HEK293 (cell line): Measurements from ENCODE around the gene PLEKHA6.

Experiments
- GLI4 ChIP-seq: fragments of 450-650 bp; formaldehyde crosslinking; IDR thresholded peaks from 2 replicates; pipeline ENCODE4 v1.5.1; 2016; ENCODE audit warnings: missing biosample characterization, missing genetic modification characterization
- MYNN ChIP-seq: fragments of 450-650 bp; formaldehyde crosslinking; IDR thresholded peaks from 2 replicates; pipeline ENCODE4 v1.5.1; 2016; ENCODE audit warnings: missing biosample characterization, missing genetic modification characterization, borderline replicate concordance
- RBAK ChIP-seq: fragments of 450-650 bp; formaldehyde crosslinking; IDR thresholded peaks from 2 replicates; pipeline ENCODE4 v1.5.1; 2016; ENCODE audit warnings: missing biosample characterization, missing genetic modification characterization
- SALL2 ChIP-seq: fragments of 450-650 bp; formaldehyde crosslinking; IDR thresholded peaks from 2 replicates; pipeline ENCODE4 v1.5.0; 2017; ENCODE audit warnings: missing biosample characterization, mild to moderate bottlenecking, missing genetic modification characterization, borderline replicate concordance
- ZNF133 ChIP-seq: fragments of 450-650 bp; formaldehyde crosslinking; IDR thresholded peaks from 2 replicates; pipeline ENCODE4 v1.5.1; 2016; ENCODE audit warnings: missing biosample characterization, missing genetic modification characterization
- ZNF174 ChIP-seq: fragments of 450-650 bp; formaldehyde crosslinking; IDR thresholded peaks from 2 replicates; pipeline ENCODE4 v1.5.0; 2017; ENCODE audit warnings: missing biosample characterization, mild to moderate bottlenecking, missing genetic modification characterization
- ZNF221 ChIP-seq: fragments of 450-650 bp; formaldehyde crosslinking; IDR thresholded peaks from 2 replicates; pipeline ENCODE4 v1.5.1; 2017; ENCODE audit warnings: missing biosample characterization, missing genetic modification characterization, borderline replicate concordance
- ZNF366 ChIP-seq: fragments of 450-650 bp; formaldehyde crosslinking; conservative IDR thresholded peaks from 2 replicates; pipeline ENCODE4 v1.5.1; 2016; ENCODE audit warnings: missing biosample characterization, missing genetic modification characterization
- ZNF423 ChIP-seq: fragments of 450-650 bp; formaldehyde crosslinking; IDR thresholded peaks from 2 replicates; pipeline ENCODE4 v1.5.1; 2016; ENCODE audit warnings: missing biosample characterization, missing genetic modification characterization
- ZNF629 ChIP-seq: fragments of 450-650 bp; formaldehyde crosslinking; IDR thresholded peaks from 2 replicates; pipeline ENCODE4 v1.5.1; 2017; ENCODE audit warnings: missing biosample characterization, missing genetic modification characterization
- ZNF670 ChIP-seq: fragments of 450-650 bp; formaldehyde crosslinking; IDR thresholded peaks from 2 replicates; pipeline ENCODE4 v1.5.1; 2016; ENCODE audit warnings: missing biosample characterization, missing genetic modification characterization, low read depth
- ZSCAN30 ChIP-seq: fragments of 450-650 bp; IDR thresholded peaks from 2 replicates; pipeline ENCODE4 v1.5.1; 2018; ENCODE audit warnings: missing biosample characterization, mild to moderate bottlenecking, missing genetic modification characterization, moderate library complexity
- TF ChIP-seq, protein P1 (sequence below): fragments of 450-650 bp; formaldehyde crosslinking; IDR thresholded peaks from 2 replicates; pipeline ENCODE4 v1.5.1; 2016; ENCODE audit warnings: missing biosample characterization, missing genetic modification characterization

DNA sequence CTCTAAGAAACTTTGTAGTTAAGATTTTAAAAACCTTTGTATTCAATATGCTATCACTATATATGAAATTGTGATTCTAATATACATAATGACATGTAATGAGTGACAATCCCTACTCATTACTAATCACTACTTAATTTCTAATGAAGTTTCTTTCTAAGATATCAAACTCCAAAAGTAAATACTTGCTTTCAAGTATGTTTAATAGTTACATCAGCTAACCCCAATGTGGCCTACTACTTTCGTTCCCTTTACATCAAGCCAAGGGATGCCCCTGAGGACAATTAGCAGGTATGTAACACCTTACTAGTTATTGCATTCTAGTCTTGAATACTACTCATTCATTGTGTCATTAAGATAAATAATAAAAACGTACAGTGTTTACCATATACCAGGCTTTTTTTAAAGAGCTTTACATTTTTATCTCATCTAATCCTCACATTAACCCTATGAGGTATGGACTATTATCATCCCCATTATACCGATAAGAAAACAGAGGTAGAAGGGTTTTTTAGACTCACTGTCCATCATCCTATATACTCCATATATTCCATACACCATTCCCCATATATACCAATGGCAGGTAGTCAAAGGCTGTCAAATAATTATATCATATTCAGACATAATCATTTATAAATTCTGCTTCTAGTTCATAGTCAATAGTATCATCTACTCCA is 47.7 kb upstream of the PLEKHA6 start:
- TF ChIP-seq ZNF423 (tag by site-specific recombination) (no peak), ZNF670 (tag by site-specific recombination) (no peak), MYNN (tag by site-specific recombination) (no peak), ZNF221 (tag by site-specific recombination) (no peak), ZNF366 (tag by site-specific recombination) (no peak), SALL2 (no peak), ZNF174 (tag by site-specific recombination) (no peak), ZNF629 (tag by site-specific recombination) (no peak), GLI4 (tag by site-specific recombination) (no peak), ZSCAN30 (0 out of 2 replicates have a peak, but pooled peaks have one; percentile 18), ZNF133 (tag by site-specific recombination) (no peak), RBAK (tag by site-specific recombination) (no peak)
- TF ChIP-seq, protein P1, sequence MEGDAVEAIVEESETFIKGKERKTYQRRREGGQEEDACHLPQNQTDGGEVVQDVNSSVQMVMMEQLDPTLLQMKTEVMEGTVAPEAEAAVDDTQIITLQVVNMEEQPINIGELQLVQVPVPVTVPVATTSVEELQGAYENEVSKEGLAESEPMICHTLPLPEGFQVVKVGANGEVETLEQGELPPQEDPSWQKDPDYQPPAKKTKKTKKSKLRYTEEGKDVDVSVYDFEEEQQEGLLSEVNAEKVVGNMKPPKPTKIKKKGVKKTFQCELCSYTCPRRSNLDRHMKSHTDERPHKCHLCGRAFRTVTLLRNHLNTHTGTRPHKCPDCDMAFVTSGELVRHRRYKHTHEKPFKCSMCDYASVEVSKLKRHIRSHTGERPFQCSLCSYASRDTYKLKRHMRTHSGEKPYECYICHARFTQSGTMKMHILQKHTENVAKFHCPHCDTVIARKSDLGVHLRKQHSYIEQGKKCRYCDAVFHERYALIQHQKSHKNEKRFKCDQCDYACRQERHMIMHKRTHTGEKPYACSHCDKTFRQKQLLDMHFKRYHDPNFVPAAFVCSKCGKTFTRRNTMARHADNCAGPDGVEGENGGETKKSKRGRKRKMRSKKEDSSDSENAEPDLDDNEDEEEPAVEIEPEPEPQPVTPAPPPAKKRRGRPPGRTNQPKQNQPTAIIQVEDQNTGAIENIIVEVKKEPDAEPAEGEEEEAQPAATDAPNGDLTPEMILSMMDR = no peak
